HepG2 (cell line): ENCODE measurements around the gene IL10RA. TPM values are rescaled to one million over a fixed set of nuclear protein-coding genes. Genes with fewer than 3 reads are reported as not detected.

Experiments
- ATAC-seq: fragments of 200-7000 bp; cut with Tn5 transposase; 3 replicates; pipeline ENCODE4 v1.9.1; 2020; ENCODE audit warnings: mild to moderate bottlenecking, moderate library complexity
- BruUV-seq: library from RNA; stranded (reverse); fragments of 400-500 nt; replicated peaks from 2 replicates; lab custom pipeline; 2021; lab: Mats Ljungman, UMichigan
- CTCF ChIA-PET: fragments of 300-600 bp; formaldehyde crosslinking; extraction: SDS; loops from one replicate; lab custom pipeline; 2021; ENCODE audit warnings: low total read pairs, inconsistent platforms, low intra/inter-chr PET ratio; lab: Yijun Ruan, JAX
- POLR2A ChIA-PET: fragments of 350-600 bp; sonication (Branson Sonifier 250); formaldehyde crosslinking; loops from one replicate; lab custom pipeline; 2020; ENCODE audit warnings: antibody characterized with exemption, inconsistent platforms; lab: Yijun Ruan, JAX
- DNase-seq: peaks from one replicate; pipeline ENCODE4 v3.0.0-alpha.2; 2015; ENCODE audit warnings: low spot score
- FAIRE-seq: peaks from 3 replicates; lab custom pipeline; 2011; peaks lifted over from hg19 to GRCh38; lab: Jason Lieb, UNC
- H2AFZ ChIP-seq: one replicate; pipeline ENCODE4 v1.6.1; 2011; ENCODE audit warnings: low read length, inconsistent platforms
- H3K27ac ChIP-seq: fragments of 300-600 bp; 3 replicates; pipeline ENCODE4 v1.8.0; 2011; ENCODE audit warnings: mixed run types, mild to moderate bottlenecking, mixed read lengths, low read length, inconsistent platforms; ENCODE audit not compliant: insufficient read depth; ENCODE audit errors: extremely low read length
- H3K27me3 ChIP-seq, 2 experiments: fragments of 200-600 bp in 1 of 2; 2 replicates in 1 of 2; 3 replicates in 1 of 2; pipeline versions ENCODE4 v1.6.0 to v1.8.0; 2011; ENCODE audit warnings: low read length in 2 of 2, mild to moderate bottlenecking in 2 of 2, moderate library complexity in 2 of 2, inconsistent platforms in 1 of 2; ENCODE audit not compliant: insufficient read depth in 2 of 2, control insufficient read depth in 1 of 2
- H3K36me3 ChIP-seq, 2 experiments: fragments of 200-600 bp in 1 of 2; replicated peaks in 1 of 2; 2 replicates in 1 of 2; 3 replicates in 1 of 2; pipeline versions ENCODE4 v1.5.1 to v1.8.0; 2011; ENCODE audit warnings: low read length in 2 of 2, inconsistent platforms in 1 of 2; ENCODE audit not compliant: insufficient read depth in 2 of 2, control insufficient read depth in 1 of 2
- H3K4me1 ChIP-seq: 2 replicates; pipeline ENCODE4 v1.5.1; 2012; ENCODE audit warnings: low read length, inconsistent platforms; ENCODE audit not compliant: insufficient read depth
- H3K4me2 ChIP-seq: 2 replicates; pipeline ENCODE4 v1.6.0; 2011; ENCODE audit warnings: low read depth, low read length, inconsistent platforms
- H3K4me3 ChIP-seq, 3 experiments: fragments of 200-600 bp in 1 of 3; sonication (generic), shearing (Covaris generic) in 1 of 3; replicated peaks in 1 of 3; 2 replicates each; pipeline ENCODE4 v1.5.1; 2011 to 2016; ENCODE audit warnings: low read length in 3 of 3, inconsistent platforms in 2 of 3, low read depth in 2 of 3, mild to moderate bottlenecking in 2 of 3, control low read depth in 1 of 3, mixed read lengths in 1 of 3; ENCODE audit not compliant: insufficient read depth in 1 of 3
- H3K79me2 ChIP-seq: one replicate; pipeline ENCODE4 v1.6.1; 2011; ENCODE audit warnings: low read length, inconsistent platforms; ENCODE audit not compliant: insufficient read depth
- H3K9ac ChIP-seq: 2 replicates; pipeline ENCODE4 v1.6.0; 2011; ENCODE audit warnings: mild to moderate bottlenecking, low read depth, low read length, inconsistent platforms; ENCODE audit not compliant: insufficient read depth
- H3K9me3 ChIP-seq: 2 replicates; pipeline ENCODE4 v1.5.1; 2012; ENCODE audit warnings: mild to moderate bottlenecking, low read length
- H4K20me1 ChIP-seq: 2 replicates; pipeline ENCODE4 v1.6.0; 2011; ENCODE audit warnings: inconsistent platforms, mild to moderate bottlenecking, low read length, moderate library complexity; ENCODE audit not compliant: insufficient read depth
- GABPA ChIP-seq, 2 experiments: IDR thresholded peaks; 2 replicates each; pipeline ENCODE4 v1.6.1; 2011 to 2016; ENCODE audit warnings: low read depth in 2 of 2, low read length in 1 of 2, missing biosample characterization in 1 of 2, missing genetic modification characterization in 1 of 2
- HNRNPH1 ChIP-seq: fragments of 200-400 bp; formaldehyde crosslinking; optimal IDR thresholded peaks from 2 replicates; pipeline ENCODE3; 2017; ENCODE audit warnings: mild to moderate bottlenecking, low read depth, low read length
- JARID2 ChIP-seq: sonication (generic); formaldehyde crosslinking; IDR thresholded peaks from 2 replicates; pipeline ENCODE4 v1.8.1; 2023; ENCODE audit warnings: missing genetic modification reagents, inconsistent platforms; ENCODE audit not compliant: insufficient replicate concordance
- KDM3A ChIP-seq: IDR thresholded peaks from 2 replicates; pipeline ENCODE4 v1.6.1; 2018; ENCODE audit warnings: low read depth, missing compliant biosample characterization
- NFRKB ChIP-seq: fragments of 450-650 bp; IDR thresholded peaks from 2 replicates; pipeline ENCODE4 v1.6.1; 2017
- RCOR2 ChIP-seq: IDR thresholded peaks from 2 replicates; pipeline ENCODE4 v1.6.1; 2016; ENCODE audit warnings: missing biosample characterization, missing genetic modification reagents
- REXO4 ChIP-seq: sonication (generic); formaldehyde crosslinking; IDR thresholded peaks from 2 replicates; pipeline ENCODE4 v1.8.0; 2022; ENCODE audit warnings: missing genetic modification reagents, mild to moderate bottlenecking, borderline replicate concordance
- SRY ChIP-seq: sonication (generic); formaldehyde crosslinking; IDR thresholded peaks from 2 replicates; pipeline ENCODE4 v1.8.0; 2022; ENCODE audit warnings: mild to moderate bottlenecking, missing genetic modification reagents
- TOE1 ChIP-seq: sonication (generic); formaldehyde crosslinking; IDR thresholded peaks from 2 replicates; pipeline ENCODE4 v1.4.0; 2020; ENCODE audit warnings: mild to moderate bottlenecking, missing genetic modification reagents
- XBP1 ChIP-seq: sonication (generic); formaldehyde crosslinking; IDR thresholded peaks from 2 replicates; pipeline ENCODE4 v1.5.0; 2020; ENCODE audit warnings: missing genetic modification reagents
- ZNF546 ChIP-seq: sonication (generic); formaldehyde crosslinking; conservative IDR thresholded peaks from 2 replicates; pipeline ENCODE4 v1.8.1; 2023; ENCODE audit warnings: mild to moderate bottlenecking, missing genetic modification reagents
- ZNF556 ChIP-seq: sonication (generic); formaldehyde crosslinking; IDR thresholded peaks from 2 replicates; pipeline ENCODE4 v1.4.0; 2020; ENCODE audit warnings: mild to moderate bottlenecking, missing genetic modification reagents, borderline replicate concordance
- ZNF652 ChIP-seq: IDR thresholded peaks from 2 replicates; pipeline ENCODE4 v1.6.1; 2016; ENCODE audit warnings: low read depth, borderline replicate concordance
- ZNF839 ChIP-seq: sonication (generic); formaldehyde crosslinking; IDR thresholded peaks from 2 replicates; pipeline ENCODE4 v1.4.0; 2020; ENCODE audit warnings: missing genetic modification reagents, mild to moderate bottlenecking, borderline replicate concordance
- ZSCAN21 ChIP-seq: sonication (generic); formaldehyde crosslinking; IDR thresholded peaks from 2 replicates; pipeline ENCODE4 v1.8.0; 2022; ENCODE audit warnings: mild to moderate bottlenecking, missing genetic modification reagents, moderate library complexity, borderline replicate concordance
- WGBS: methylation state at CpG from one replicate; pipeline ENCODE4 v1.1.6; 2017; ENCODE audit warnings: low lambda C conversion rate; 5-methylcytosine and 5-hydroxymethylcytosine counted together
- in situ Hi-C: cut with HindIII; loops from 2 replicates; pipeline ENCODE4 v1.10.0; 2017; ENCODE audit warnings: low pct_unique_long_range_greater_than_20kb; ENCODE audit not compliant: extremely low pct_ligation_motif_present
- intact Hi-C: fragments of 100-400 bp; cut with micrococcal nuclease; formaldehyde crosslinking; loops from one replicate; pipeline ENCODE4 v1.10.0; 2022; ENCODE audit not compliant: unreplicated experiment
- polyA plus RNA-seq, 8 experiments: library from polyadenylated mRNA; depleted of rRNA in 3 of 8; stranded (reverse) in 7 of 8; unstranded in 1 of 8; fragments of >200 nt; fragmentation: Illumina TruSeq in 4 of 8; extraction: Trizol in 4 of 8; gene quantifications; 2 replicates each; pipeline versions ENCODE4 v1.2.1 to v1.2.3, GENCODE V29; 2011 to 2016; ENCODE audit warnings: low read depth in 4 of 8, missing spikeins in 1 of 8, mixed read lengths in 1 of 8; ENCODE audit not compliant: insufficient read depth in 1 of 8
- total RNA-seq, 5 experiments: library from RNA; depleted of rRNA; stranded (reverse); fragments of >200 nt; fragmentation: Illumina TruSeq; extraction: Trizol; gene quantifications; 2 replicates each; pipeline ENCODE4 v1.2.3, GENCODE V29; 2016; ENCODE audit warnings: low read depth in 1 of 5
- TF ChIP-seq, protein P1 (sequence below): sonication (generic); formaldehyde crosslinking; IDR thresholded peaks from 2 replicates; pipeline ENCODE4 v1.8.1; 2023; ENCODE audit warnings: mild to moderate bottlenecking, missing genetic modification reagents, borderline replicate concordance
- TF ChIP-seq, protein P2 (sequence below): sonication (generic); formaldehyde crosslinking; IDR thresholded peaks from 2 replicates; pipeline ENCODE4 v1.4.0; 2020; ENCODE audit warnings: mild to moderate bottlenecking, missing genetic modification reagents

The IL10RA gene
- total and polyA plus RNA-seq, 2 of the 13 experiments (the other 11 are each of a cell fraction or from before 2014, with no cell fraction given) = not detected

DNA sequence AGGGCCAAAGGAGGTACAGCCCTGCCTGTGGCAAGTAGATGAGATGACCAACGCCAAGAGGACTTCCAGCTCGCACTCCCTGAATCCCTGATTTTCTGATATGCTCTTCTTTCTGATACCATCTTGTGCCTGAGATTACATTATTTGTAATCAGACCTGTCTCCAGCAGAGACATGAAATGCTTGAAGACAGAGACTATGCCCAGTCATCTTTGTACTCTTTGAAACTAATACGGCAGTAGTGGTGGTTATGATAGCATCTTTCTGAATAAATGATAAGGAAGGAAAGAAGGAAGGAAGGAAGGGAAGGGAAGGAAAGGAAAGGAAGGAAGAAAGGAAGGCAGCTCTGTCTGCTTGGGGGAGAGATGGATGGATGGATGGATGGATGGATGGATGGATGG, 27.8 kb downstream of the IL10RA start:
- Histone ChIP-seq H2AFZ (no peak overlapping the region), H3K9me3 (peaks cover 10% of the 10 kb centered on the region; the same call in 1 of the 2 replicates), H4K20me1 (no peaks in the 10 kb centered on the region), H3K4me3 (no peak overlapping the region), H3K27ac (no peak overlapping the region), H3K36me3 (no peaks in the 10 kb centered on the region), H3K27me3 (peaks cover 3 to 31% of the 10 kb centered on the region in 2 experiments; a peak in 2 of 5 replicates), H3K4me1 (peaks cover 15% of the 10 kb centered on the region), H3K4me2 (no peak overlapping the region), H3K9ac (no peak overlapping the region), H3K79me2 (no peaks in the 10 kb centered on the region)
- 49% methylated on average over 3 of the region's 3 CpGs for WGBS
- TF ChIP-seq ZNF556 (CRISPR knock-in tag) (no peak), ZSCAN21 (CRISPR knock-in tag) (no peak), REXO4 (no peak), ZNF546 (CRISPR knock-in tag) (no peak), TOE1 (no peak), RCOR2 (CRISPR knock-in tag) (no peak), HNRNPH1 (no peak), ZNF652 (CRISPR knock-in tag) (no peak), XBP1 (CRISPR knock-in tag) (no peak), KDM3A (no peak), JARID2 (CRISPR knock-in tag) (no peak), NFRKB (no peak), SRY (CRISPR knock-in tag) (no peak), GABPA (IDR thresholded peaks at IDR 0.05; ENCODE audit: low read depth, low read length) (no peak), GABPA (CRISPR knock-in tag; IDR thresholded peaks at IDR 0.05; ENCODE audit: low read depth) (no peak), ZNF839 (no peak)
- TF ChIP-seq, protein P1, sequence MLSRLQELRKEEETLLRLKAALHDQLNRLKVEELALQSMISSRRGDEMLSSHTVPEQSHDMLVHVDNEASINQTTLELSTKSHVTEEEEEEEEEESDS (CRISPR knock-in tag) = no peak
- TF ChIP-seq, protein P2, sequence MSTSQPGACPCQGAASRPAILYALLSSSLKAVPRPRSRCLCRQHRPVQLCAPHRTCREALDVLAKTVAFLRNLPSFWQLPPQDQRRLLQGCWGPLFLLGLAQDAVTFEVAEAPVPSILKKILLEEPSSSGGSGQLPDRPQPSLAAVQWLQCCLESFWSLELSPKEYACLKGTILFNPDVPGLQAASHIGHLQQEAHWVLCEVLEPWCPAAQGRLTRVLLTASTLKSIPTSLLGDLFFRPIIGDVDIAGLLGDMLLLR (CRISPR knock-in tag) = no peak
- no peak for DNase-seq
- ChIA-PET CTCF (no interaction called here), POLR2A (no interaction called here)
- BruUV-seq = no TSS peak
- in situ Hi-C loops = no loop called here
- FAIRE-seq = no peak
- intact Hi-C loops = no loop called here
- no peak for ATAC-seq
